ENCODE data around the gene SFPQ.

SFPQ gene

GRCh38 chr1:35202048-35202719 lies 9.2 kb upstream of the SFPQ start:
- H3K4me3 ChIP-seq (replicated peaks; ENCODE audit: low read depth, low read length), result no peak overlapping the region
- DNase-seq (ENCODE audit: low read depth), result peak; percentile 91
- TF ChIP-seq CTCF (IDR thresholded peaks at IDR 0.05; ENCODE audit: low read length, missing control alignments), result peak; percentile 99

GRCh38 chr1:35201631-35202030 lies 8.7 kb upstream of the SFPQ start:
- no peak overlapping the region for H3K4me3 ChIP-seq (replicated peaks; ENCODE audit: low read depth, low read length)
- TF ChIP-seq CTCF (IDR thresholded peaks at IDR 0.05; ENCODE audit: low read length, missing control alignments), result no peak
- DNase-seq (ENCODE audit: low read depth), result no peak

- TF ChIP-seq CTCF (IDR thresholded peaks at IDR 0.05; ENCODE audit: low read length, missing control alignments), result no peak
- peak overlapping the region; percentile 98 for H3K4me3 ChIP-seq (replicated peaks; ENCODE audit: low read depth, low read length)
- peak; percentile 77 for DNase-seq (ENCODE audit: low read depth)
Measured at GRCh38 chr1:35192056-35192852, 691 bp downstream of the SFPQ start.

GRCh38 chr1:35191429-35192055 lies 1.4 kb downstream of the SFPQ start:
- DNase-seq (ENCODE audit: low read depth), result no peak
- peak overlapping the region; percentile 98 for H3K4me3 ChIP-seq (replicated peaks; ENCODE audit: low read depth, low read length)
- no peak for TF ChIP-seq CTCF (IDR thresholded peaks at IDR 0.05; ENCODE audit: low read length, missing control alignments)

GRCh38 chr1:35190784-35191183 lies 2.2 kb downstream of the SFPQ start:
- no peak for TF ChIP-seq CTCF (IDR thresholded peaks at IDR 0.05; ENCODE audit: low read length, missing control alignments)
- peak overlapping the region; percentile 98 for H3K4me3 ChIP-seq (replicated peaks; ENCODE audit: low read depth, low read length)
- no peak for DNase-seq (ENCODE audit: low read depth)

GRCh38 chr1:35188578-35189392 lies 4.2 kb downstream of the SFPQ start:
- H3K4me3 ChIP-seq (replicated peaks; ENCODE audit: low read depth, low read length), result peak overlapping the region; percentile 98
- TF ChIP-seq CTCF (IDR thresholded peaks at IDR 0.05; ENCODE audit: low read length, missing control alignments), result no peak
- DNase-seq (ENCODE audit: low read depth), result no peak
